ENCODE results near the gene AQP12A.

AQP12A gene

DNA sequence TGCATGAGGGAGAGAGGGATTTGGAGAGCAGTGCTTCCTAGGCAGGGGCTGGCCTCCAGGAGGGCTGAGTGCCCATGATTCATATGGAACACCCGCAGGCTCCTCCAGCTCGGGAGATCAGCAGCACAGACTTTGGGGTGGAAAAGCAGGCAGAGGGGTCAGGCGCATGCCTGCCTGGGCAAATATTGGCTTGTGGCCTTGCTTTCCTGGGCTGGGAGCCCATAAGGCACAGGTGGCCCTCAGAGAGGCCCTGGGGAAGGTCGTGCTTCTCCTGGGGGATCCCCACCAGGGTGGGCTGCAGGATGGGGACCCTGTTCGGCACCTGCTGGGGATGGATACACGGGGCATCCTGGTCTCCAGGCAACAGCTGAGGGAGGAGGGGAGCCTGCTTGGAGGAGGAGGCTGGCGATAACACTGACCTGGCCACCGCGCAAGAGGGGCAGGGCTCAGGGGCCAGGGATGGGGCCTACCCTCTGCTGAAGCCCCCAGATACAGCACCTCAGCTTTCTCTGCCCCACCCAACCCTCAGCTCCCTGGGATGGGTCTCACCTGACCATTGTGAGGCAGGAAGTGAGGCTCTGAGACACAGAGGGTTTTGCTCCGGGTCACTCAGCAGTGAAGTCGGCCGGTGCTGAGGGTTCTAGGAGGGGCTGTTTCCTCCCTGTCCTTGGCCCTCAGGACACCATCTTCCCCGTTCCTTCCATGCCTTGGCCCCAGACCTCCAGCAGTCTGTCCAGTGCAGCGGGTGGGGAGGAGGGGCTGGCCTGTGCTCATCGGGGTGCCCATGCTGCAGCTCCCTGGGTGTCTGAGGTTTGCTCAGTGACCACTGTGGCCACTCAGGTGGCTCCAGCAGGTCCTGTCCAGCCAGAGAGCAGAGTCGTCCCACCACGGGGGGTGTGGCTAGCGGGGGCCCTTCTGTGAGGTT lies 12.0 kb downstream of the AQP12A start:
- no peak for DNase-seq (ENCODE audit: extremely low read depth in 1 of 2, low read depth in 1 of 2)

- peak; percentile 11 to 17 for DNase-seq (ENCODE audit: extremely low read depth in 1 of 2, low read depth in 1 of 2)
Observed at GRCh38 chr2:240704651-240705050, 13.0 kb downstream of the AQP12A start.

DNA sequence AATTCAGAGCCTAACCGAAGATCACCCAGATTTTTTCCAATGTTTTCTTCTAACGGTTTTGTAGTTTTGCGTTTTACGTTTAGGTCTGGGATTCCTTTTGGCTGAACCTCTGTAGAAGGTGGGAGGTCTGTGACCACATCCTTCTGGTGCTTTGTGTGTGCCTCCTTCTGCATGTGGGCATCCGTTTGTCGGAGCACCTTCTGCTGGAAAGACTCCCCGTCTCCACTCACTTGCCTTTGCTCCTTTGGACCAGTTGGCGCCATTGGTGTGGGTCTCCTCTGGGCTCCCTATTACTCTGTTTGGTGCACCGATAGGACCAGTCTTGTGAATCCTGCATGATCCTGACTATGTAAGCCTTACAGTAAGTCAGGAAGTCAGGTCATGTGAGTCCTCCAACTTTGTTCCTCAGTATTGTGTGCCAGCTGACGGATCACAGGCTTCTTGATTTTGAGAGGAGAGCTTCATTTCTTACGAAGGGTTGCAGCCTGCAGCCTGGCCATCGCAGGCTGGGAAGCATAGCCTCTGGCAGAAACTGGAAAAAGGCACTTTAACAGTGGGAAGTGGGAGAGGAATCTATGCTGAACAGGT lies 13.6 kb downstream of the AQP12A start:
- DNase-seq (ENCODE audit: extremely low read depth in 1 of 2, low read depth in 1 of 2): no peak

- DNase-seq (ENCODE audit: extremely low read depth in 1 of 2, low read depth in 1 of 2): no peak
Observed at GRCh38 chr2:240707043-240707756, 15.5 kb downstream of the AQP12A start.

GRCh38 chr2:240707821-240708220 lies 16.2 kb downstream of the AQP12A start:
- DNase-seq (ENCODE audit: extremely low read depth in 1 of 2, low read depth in 1 of 2): no peak

GRCh38 chr2:240708457-240708856 lies 16.8 kb downstream of the AQP12A start:
- DNase-seq (ENCODE audit: extremely low read depth in 1 of 2, low read depth in 1 of 2): no peak

DNA sequence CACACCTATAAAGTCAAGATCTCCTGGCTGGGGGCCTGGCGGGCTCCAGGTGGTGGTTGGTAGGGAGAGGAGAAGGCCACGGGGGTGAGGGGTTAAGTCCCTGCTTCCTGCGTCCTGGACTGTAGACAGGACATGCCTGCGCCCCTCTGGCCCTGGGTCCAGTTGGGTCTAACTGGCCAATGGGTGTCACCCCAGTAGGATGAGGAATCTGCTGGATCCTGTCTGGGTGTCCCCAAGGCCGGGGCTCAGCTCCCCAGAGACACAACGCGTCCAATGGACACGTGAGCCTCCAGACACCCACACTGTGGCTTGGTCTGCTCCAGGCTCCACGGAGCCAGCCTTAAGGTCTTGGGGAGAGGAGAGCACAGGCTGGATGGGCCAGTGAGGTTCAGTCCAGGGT lies 19.6 kb downstream of the AQP12A start:
- no peak for DNase-seq (ENCODE audit: extremely low read depth in 1 of 2, low read depth in 1 of 2)

GRCh38 chr2:240711701-240712100 lies 20.0 kb downstream of the AQP12A start:
- no peak for DNase-seq (ENCODE audit: extremely low read depth in 1 of 2, low read depth in 1 of 2)

DNA sequence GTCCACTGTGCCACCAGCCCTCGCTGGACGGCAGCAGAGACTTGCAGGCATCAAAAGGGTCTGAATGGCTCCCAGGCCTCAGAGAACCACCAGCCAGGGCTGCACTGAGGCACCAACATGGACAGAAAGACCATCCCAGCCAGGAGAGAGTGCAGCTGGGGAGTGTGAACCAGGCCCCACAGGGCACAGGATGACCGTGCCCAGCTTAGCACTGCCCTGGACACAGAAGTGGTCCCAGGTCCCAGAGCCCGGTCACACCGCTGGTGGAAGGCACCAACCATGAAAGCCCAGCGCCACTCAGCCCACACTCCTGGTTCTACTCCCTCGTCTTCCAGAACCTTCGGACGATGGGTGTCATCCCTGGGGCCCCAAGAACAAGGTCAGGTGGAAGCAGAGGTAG lies 20.5 kb downstream of the AQP12A start:
- DNase-seq (ENCODE audit: extremely low read depth in 1 of 2, low read depth in 1 of 2): no peak

DNA sequence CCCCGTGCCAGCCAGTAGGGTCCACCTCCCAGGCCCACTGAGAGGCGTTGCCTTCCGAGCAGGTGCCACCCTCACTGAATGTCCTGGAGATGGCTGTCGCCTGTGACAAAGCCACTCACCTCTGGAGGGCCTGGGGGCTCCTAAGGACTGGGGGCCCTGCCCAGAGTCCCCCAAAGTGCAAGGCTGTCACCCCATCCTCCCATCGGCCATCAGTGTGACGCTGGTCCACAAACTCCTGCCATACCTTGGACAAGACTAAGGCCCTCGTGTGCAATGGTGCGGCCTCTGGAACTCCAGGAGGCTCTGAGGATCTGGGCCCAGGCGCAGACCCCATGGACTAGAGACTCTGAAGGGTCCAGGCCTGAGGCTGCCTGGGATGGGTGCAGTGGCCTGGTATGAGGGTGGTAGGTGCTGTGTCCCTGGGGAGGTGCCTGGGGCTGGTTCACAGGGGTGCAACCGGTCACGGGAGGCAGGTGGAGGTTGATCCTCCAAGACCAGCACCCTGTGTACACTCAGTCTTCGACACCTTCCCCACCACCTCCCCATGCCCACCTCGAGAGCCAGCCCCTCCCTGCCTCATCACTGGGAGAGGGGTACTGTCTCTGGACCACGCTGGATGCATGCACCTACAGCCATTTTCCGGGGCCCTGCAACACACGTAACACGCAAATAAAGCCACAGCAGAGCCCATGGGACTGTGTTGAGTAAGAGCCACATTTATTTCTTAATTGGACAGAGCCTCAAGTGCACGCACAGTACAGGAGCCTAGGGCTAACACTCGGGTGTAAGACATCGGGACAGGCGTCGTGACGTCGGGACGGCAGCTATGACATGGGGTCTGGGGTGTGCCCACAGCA lies 21.6 kb downstream of the AQP12A start:
- no peak for DNase-seq (ENCODE audit: extremely low read depth in 1 of 2, low read depth in 1 of 2)

GRCh38 chr2:240713928-240714746 lies 22.5 kb downstream of the AQP12A start:
- no peak for DNase-seq (ENCODE audit: extremely low read depth in 1 of 2, low read depth in 1 of 2)

DNA sequence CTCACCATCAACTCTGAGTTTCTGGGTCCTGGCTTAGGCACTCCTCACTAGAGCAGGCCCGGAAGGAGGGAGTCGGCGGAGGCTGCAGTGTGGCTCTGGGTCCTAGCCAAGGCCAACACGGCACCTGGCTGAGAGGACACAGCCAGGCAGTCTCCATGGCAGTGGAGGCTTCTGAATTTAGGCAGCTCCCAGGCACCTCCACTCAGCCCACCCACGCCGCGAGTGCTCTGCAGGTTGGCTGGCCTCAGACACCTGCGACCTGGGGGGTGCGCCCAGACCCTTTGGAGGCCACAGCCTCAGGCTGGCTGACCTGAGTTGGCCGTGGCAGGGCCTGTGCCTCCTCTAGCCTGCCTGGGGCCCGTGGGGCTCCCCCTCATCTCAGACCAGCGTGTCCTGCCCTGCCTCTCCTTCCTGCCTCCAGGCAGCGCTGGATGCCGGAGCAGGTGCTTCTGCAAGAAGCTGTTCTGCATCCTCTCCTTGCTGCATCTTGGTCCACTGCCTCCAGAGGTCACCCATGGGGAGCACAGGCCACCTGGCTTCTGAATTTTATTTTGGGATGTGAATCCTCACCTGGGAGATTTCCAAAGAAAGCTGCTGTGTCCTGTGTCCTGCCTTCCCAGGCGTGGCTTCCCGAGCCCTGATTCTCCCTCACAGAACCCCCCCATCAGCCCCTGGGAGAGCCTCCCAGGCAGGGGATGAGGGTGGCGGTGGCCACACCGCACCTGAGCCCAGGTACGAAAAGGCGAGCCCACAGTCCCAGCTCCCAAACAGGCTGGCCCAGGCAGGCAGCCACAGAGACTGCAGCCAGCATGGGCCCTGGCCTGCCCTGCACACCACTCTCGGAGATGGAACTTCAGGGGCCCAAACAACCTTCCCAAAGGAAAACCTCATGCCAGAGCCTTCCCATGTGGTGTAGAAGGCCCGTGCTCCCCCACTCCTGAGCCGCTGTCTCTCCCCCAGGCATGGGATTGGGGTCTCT lies 23.4 kb downstream of the AQP12A start:
- no peak for DNase-seq (ENCODE audit: extremely low read depth in 1 of 2, low read depth in 1 of 2)

- no peak for DNase-seq (ENCODE audit: extremely low read depth in 1 of 2, low read depth in 1 of 2)
Observed at GRCh38 chr2:240716130-240716798, 24.6 kb downstream of the AQP12A start.

DNA sequence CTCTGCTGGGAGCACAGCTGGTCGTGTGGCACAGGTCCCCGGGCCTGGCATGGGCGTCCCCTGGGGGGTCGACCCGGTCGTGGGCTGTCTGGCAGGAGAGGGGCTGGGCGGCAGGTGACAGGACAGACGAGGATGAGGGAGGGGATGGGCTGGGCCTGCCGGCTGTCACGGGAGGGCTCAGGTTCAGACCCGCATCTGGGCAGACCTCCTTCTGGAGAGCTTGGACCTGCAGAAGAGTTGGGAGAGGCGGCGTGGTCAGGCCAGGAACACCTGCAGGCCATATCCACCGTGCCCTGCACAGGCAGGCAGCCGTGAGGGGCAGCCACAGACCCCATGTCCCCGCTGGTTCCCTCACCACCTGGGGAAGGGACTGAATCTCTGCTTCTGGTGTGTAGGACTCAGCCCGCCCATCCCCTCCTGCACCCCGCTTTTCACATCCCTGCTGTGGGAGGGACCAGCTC lies 25.5 kb downstream of the AQP12A start:
- no peak for DNase-seq (ENCODE audit: extremely low read depth in 1 of 2, low read depth in 1 of 2)

- no peak for DNase-seq (ENCODE audit: extremely low read depth in 1 of 2, low read depth in 1 of 2)
Observed at GRCh38 chr2:240717681-240718581, 26.3 kb downstream of the AQP12A start.

DNA sequence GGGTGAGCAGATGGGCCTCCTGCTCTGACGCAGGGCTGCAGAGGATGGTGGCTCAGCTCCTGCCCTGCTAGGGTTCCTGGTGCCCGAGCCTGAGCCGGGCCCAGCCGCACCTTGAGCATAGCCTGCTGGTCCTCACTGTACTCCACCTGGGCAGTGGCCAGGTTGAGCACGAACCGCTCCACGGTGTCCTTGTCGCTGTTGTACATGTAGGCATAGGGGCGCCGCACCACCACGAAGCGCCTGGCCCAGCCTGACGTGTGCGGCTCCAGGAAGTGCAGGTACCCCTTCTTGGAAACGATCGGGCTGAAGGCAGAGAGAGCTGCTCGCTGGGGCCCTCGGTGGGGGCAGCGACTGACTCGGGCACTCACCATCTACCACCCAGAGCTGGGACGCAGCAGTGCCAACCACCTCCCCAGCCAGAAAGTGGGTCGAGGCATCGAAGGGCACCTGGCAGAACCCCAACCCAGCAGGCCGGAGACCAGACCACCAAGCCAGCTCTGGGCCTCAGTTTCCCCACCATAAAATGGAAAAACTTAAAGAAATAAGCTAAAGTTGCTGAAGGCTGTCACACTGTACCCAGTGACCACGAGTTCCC lies 27.3 kb downstream of the AQP12A start:
- no peak for DNase-seq (ENCODE audit: extremely low read depth in 1 of 2, low read depth in 1 of 2)
